ENCODE measurements around the gene ZNF300.
"Not testable (repeated sequence)": the region's sequence is repeated elsewhere in the genome, so short reads cannot be mapped to it uniquely, and the experiment has no call there.

Gene ZNF300

GRCh38 chr5:150845185-150845859, 59.5 kb downstream of the ZNF300 start:
- not testable (repeated sequence) for DNase-seq (ENCODE audit: low read depth in 2 of 2)

Measured in stimulated activated CD8-positive, alpha-beta memory T cell treated with anti-CD3 and anti-CD28 coated beads, Interleukin-2, amount 100 ng/mL, for 48 hours (primary cell).